Measurements from ENCODE around the gene WDR70.

DNA sequence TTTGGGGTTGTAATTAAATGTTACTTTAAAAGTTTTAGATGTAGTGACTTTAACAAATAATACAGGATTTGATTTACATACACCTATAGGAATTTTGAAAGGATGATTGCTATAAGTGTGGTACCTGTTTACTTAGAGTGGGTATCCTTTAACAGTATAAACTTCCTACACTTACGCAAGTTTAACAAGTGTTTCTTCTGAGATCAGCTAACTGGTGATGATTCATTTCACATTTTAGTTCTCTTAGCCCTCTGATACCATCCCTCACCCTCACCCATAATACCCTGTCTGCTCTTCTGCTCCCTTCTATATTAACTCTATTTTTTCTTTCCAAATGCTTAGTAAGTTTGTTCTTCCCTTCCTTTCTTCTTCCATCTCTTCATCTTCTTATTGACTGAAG, 262.8 kb downstream of the WDR70 start:
- TF ChIP-seq FOXM1 (IDR thresholded peaks at IDR 0.05; ENCODE audit: borderline replicate concordance) (no peak), CTBP1 (IDR thresholded peaks at IDR 0.05; ENCODE audit: borderline replicate concordance) (no peak), SUZ12 (IDR thresholded peaks at IDR 0.05) (no peak), BHLHE40 (IDR thresholded peaks at IDR 0.05; ENCODE audit: borderline replicate concordance) (no peak), FOXK2 (IDR thresholded peaks at IDR 0.05) (no peak), NFRKB (IDR thresholded peaks at IDR 0.05) (no peak), L3MBTL2 (conservative IDR thresholded peaks at IDR 0.05) (no peak), ARNT (IDR thresholded peaks at IDR 0.05) (no peak), ZNF384 (IDR thresholded peaks at IDR 0.05) (no peak), SP1 (IDR thresholded peaks at IDR 0.05) (no peak), TARDBP (IDR thresholded peaks at IDR 0.05) (no peak), LEF1 (IDR thresholded peaks at IDR 0.05; ENCODE audit: borderline replicate concordance) (no peak), HDGF (IDR thresholded peaks at IDR 0.05; ENCODE audit: borderline replicate concordance) (no peak)
- TF ChIP-seq, protein P1, sequence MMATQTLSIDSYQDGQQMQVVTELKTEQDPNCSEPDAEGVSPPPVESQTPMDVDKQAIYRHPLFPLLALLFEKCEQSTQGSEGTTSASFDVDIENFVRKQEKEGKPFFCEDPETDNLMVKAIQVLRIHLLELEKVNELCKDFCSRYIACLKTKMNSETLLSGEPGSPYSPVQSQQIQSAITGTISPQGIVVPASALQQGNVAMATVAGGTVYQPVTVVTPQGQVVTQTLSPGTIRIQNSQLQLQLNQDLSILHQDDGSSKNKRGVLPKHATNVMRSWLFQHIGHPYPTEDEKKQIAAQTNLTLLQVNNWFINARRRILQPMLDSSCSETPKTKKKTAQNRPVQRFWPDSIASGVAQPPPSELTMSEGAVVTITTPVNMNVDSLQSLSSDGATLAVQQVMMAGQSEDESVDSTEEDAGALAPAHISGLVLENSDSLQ (IDR thresholded peaks at IDR 0.05): no peak

All from HEK293T (cell line).